NCI-H345 treated with DMSO at 0.1 percent for 48 hours (cell line): ENCODE measurements around the gene PILRB.

Experiments used
- DNase-seq: peaks from one replicate; lab custom pipeline; 2025; ENCODE audit not compliant: unreplicated experiment; lab: John Stamatoyannopoulos, UW

The PILRB gene

GRCh38 chr7:100401811-100402210, 43.9 kb downstream of the PILRB start:
- no peak for DNase-seq

- DNase-seq, result no peak
Observed at GRCh38 chr7:100402241-100402640, 44.3 kb downstream of the PILRB start.

GRCh38 chr7:100406767-100407166, 48.9 kb downstream of the PILRB start:
- DNase-seq, result no peak

- no peak for DNase-seq
Observed at GRCh38 chr7:100407285-100408180, 49.6 kb downstream of the PILRB start.

GRCh38 chr7:100411101-100411500, 53.2 kb downstream of the PILRB start:
- no peak for DNase-seq

- no peak for DNase-seq
Observed at GRCh38 chr7:100413346-100413745, 55.4 kb downstream of the PILRB start.

- DNase-seq, result no peak
Observed at GRCh38 chr7:100413889-100414288, 56.0 kb downstream of the PILRB start.

GRCh38 chr7:100415448-100415847, 57.5 kb downstream of the PILRB start:
- DNase-seq, result no peak
